GM21390 (cell line): Measurements from ENCODE around the gene HSD17B14.
"Not testable (repeated sequence)": the region's sequence is repeated elsewhere in the genome, so short reads cannot be mapped to it uniquely, and the experiment has no call there.

Experiments
- ATAC-seq: cut with Tn5 transposase; IDR thresholded peaks from one replicate; pipeline ENCODE4 v1.9.1; 2021; ENCODE audit not compliant: unreplicated experiment

HSD17B14 gene

GRCh38 chr19:48799358-48800300 lies 36.7 kb downstream of the HSD17B14 start:
- no peak for ATAC-seq

DNA sequence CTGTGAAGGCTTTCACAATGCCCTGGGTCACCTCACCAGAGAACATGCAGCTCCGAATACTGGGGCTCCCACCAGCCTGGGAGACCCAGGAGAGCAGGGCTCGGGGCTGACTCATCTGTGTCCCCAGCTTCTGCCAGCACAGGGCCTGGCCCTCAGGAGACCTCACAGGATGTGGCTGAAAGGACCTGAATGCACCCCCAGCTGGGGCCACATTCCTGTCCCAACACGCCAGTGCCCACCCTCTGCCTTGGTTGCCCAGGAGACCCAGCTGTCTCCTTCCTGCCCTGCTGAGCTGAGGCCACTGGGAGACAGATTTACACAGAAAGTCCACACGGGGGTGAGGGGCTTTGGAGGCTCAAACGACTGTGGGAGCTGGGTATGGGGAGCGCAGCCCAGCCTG lies 37.4 kb downstream of the HSD17B14 start:
- no peak for ATAC-seq

DNA sequence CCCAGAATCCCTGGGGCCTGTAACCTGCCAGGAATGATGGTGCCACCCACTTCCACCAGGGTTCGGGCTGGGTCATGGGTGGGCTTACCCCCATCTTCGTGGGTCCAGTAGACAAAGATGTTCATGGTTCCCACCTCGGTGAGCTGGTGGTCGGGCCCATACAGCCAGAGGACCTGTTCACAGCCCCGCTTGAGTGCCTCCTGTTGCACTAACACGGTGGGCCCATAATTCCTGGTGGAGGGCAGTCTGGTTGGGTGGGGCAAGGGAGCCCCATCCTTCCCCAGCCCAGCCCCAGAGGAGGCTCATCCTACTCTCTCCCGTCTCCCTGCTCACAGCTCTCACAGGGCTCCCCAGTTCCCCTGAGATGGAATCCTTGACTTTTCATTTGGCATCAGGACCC lies 39.2 kb downstream of the HSD17B14 start:
- no peak for ATAC-seq

DNA sequence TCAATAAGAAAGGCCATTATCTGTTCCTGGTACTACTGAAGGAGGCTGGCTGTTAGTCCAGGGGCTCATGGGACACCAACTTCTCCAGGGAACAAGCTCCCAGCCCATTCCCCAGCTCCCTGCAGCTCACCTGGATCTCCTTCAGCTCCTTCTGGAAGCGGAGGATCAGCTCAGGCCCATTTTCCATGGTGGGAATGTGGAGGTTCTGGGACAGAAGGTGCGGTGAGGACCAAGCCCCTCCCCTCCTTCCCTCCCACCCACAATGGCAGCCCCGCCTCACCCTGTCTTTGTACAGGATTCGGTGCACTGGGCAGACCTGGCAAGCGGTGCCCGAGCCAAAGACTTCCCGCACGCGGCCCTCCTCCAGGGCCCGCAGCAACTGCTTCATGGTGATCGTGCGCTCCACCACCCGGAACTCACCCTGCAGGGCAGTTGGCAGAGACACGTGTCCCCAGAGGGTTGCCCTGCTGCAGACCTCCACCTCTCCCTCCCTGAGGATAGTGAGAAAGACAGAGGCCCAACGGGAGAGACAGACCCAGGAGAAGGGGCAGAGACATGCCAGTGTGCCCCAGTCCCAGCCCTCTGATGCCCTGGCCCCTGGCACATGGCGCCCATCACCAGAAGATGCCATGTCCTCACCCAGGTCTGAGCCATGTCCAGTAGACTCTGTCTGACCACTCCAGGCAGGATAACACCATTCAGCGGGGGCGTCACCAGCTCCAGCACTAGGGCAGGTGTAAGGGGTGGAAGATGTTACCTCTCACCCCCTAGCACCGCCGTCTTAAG lies 39.8 kb downstream of the HSD17B14 start:
- ATAC-seq = no peak

DNA sequence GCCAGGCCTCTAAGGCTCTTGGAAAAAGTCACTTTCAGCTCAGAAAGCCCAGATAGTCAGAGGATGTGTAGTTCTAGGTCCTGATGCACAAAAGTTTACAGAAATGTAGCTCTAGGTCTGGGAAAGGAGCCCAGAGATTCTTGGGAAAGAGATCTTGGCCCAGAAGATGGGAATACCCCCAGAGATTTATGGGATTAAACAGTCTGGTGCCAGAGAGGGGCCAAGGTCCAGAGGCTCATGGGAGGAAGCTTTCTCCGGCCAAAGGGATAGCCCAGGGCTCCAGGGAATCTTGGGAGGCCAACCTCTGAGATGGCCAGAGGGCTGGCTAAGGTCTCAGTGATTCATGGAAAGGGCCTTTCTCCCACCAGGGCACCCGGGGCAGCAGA lies 40.6 kb downstream of the HSD17B14 start:
- no peak for ATAC-seq

DNA sequence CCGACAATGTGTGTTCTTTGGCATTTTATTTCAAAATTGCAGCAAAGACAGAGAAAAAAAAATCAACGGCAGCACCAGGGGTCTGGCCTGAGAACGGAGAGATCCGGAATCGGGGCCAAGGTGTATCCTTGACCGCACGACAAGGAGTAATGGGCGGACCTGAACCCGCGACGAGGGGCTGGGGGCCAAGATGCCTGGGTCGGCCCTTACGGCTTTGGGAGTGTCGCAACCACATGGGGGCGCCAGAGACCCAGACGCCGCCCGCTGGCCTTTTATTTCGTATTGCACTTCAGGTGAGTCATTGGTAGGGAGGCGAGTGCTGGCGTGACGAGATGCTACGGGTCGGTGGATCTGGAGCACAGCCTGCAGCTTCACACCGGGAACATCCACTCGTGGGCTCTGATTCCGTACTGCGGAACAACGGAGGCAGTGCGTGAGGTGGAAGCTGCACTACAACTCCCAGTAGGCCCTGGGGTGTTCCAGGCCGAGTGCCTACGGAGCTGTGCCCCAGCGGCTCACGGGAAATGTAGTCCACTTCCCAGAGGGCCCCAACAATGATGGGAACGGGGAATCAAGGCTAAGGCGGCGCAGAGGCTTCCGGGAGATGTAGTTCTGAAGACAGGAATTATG lies 41.1 kb downstream of the HSD17B14 start:
- peak; percentile 76 for ATAC-seq

DNA sequence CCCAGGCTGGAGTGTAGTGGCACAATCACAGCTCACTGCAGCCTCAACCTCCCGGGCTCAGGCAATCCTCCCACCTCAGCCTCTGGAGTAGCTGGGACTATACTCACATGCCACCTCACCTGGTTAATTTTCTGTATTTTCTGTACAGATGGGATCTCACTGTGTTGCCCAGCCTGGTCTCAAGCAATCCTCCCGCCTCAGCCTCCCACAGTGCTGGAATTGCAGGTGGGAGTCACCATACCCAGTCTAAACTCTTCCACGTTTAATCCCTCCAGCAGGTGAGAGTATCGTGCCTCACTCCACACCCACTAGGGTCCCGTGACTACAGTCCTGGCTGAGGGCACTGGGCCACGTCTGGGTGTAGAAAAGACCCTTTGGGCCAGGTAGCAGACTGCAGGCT lies 42.0 kb downstream of the HSD17B14 start:
- no peak for ATAC-seq

- ATAC-seq = no peak
These were observed 43.0 kb downstream of the HSD17B14 start for GRCh38 chr19:48793271-48793670.

DNA sequence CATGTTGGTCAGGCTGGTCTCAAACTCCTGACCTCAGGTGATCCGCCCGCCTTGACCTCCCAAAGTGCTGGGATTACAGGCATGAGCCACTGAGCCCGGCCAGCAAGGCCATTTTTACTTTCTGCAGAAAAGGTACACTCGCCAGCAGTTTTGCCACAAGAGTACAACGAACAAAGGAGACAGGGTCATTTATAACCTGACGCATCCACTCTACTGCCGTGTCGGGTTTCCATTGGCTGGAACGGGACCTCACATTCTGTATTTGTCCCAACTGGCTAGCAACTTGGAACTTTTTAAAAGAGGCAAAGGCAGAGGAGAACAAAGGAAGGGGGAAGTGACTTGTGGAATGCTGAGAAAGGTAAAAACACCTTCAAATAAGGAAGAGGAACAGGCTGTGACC lies 49.0 kb downstream of the HSD17B14 start:
- ATAC-seq = not testable (repeated sequence)

GRCh38 chr19:48786422-48786821 lies 49.9 kb downstream of the HSD17B14 start:
- ATAC-seq = not testable (repeated sequence)

GRCh38 chr19:48784527-48784926 lies 51.8 kb downstream of the HSD17B14 start:
- no peak for ATAC-seq

DNA sequence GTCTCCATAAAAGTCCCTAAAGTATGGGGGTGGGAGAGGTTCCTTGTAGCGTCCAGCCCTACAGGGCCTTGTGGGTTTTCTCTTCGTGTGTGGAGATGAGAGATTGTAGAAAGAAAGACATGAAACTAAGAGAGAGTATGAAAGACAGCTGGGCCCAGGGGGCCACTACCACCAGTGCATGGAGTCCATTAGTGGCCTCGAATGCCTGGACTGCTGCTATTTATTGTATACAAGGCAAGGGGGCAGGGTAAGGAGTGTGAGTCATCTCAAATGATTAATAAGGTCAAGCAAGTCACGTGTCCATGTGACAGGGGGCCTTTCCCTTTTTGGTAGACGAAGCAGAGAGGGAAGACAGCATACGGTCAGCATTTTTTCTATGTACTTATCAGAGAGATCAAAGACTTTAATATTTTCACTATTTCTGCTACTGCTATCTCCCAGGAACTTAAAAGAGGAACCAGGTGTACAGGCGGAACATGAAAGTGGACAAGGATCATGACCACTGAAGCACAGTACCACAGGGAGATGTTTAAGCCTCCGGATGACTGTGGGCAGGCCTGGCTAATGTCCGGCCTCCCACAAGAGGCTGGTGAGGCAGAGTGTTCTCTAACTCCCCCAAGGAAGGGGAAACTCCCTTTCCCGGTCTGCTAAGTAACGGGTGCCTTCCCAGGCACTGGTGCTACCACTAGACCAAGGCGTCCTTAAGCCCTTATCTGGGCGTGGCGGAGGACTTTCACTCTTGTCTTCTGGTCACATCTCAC lies 55.5 kb downstream of the HSD17B14 start:
- no peak for ATAC-seq

DNA sequence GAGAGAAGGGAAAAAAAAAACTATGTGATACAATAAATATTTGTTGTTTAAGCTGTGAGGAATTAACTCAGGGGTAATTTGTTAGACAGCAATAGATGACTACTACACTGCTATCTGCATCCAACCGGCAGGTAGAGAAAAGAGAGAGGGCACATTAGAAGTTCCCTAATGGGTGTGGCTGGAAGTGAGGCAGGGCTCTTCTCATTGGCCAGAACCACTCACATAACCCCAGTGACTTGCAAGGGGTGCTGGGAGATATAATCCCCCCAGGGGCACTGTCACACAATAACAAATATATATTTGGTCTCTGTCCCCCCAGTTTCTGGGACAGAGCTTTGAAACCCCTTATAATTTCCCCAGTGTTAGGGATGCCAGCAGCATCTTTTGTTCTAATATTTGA lies 56.7 kb downstream of the HSD17B14 start:
- no peak for ATAC-seq

GRCh38 chr19:48777720-48778119 lies 58.6 kb downstream of the HSD17B14 start:
- ATAC-seq = no peak

GRCh38 chr19:48777139-48777538 lies 59.2 kb downstream of the HSD17B14 start:
- ATAC-seq = no peak

- no peak for ATAC-seq
These were observed 63.8 kb downstream of the HSD17B14 start for GRCh38 chr19:48772503-48772953.

- no peak for ATAC-seq
These were observed 65.4 kb downstream of the HSD17B14 start for GRCh38 chr19:48770734-48771472.

GRCh38 chr19:48770266-48770665 lies 66.0 kb downstream of the HSD17B14 start:
- ATAC-seq = no peak

DNA sequence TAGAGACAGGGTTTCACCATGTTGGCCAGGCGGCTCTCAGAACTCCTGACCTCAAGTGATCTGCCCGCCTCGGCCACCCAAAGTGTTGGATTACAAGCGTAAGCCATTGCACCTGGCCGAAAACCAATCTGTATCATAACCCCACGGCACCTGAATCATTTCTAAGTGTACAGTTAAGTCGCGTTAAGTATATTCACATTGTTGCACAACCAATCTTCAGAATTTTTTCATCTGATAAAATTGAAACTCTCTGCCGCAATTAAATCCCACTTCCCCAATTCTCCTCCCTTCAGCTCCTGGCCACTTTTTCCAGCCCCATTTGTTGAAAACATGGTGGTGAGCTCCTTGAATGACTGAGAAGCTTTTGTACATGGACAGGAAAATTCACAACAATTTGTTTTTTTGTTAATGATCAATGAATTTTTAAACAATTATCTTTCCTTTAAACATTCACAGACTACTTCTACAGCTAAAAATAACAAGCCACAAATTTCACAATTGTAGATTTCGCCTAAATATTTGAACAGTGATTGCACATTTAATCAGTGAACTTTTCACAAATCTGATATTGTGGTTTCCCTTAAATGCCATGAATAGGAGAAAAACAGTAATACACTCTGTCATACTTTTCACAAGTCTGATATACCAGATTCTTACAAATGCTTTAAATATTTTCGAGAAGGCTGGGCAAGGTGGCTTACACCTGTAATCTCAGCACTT lies 67.1 kb downstream of the HSD17B14 start:
- no peak for ATAC-seq
